ENCODE measurements around the gene RBMS1. TPM values are rescaled to one million over a fixed set of nuclear protein-coding genes. Genes with fewer than 3 reads are reported as not detected.

Gene RBMS1
- total RNA-seq, 2 experiments from 2014 or later, result 35.8 to 38.6 TPM

DNA sequence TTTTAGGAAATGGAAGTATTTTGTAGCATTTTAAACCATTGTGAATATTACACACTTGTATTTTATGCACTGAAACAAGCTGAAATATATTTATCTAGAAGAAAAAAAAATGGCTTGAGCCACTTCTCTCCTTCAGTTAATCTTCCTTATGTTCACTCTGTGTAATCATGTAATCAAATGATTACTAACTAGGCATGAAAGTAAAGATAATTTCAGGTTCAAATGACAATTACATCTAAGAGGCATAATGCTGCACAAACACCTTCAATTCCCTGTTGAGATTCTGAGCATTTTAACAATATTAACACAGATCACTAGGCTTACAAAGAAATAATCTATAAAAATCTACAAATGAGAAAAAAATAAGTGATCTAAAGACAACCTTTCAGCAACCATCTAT lies 173.9 kb downstream of the RBMS1 start:
- DNase-seq (no peak), ATAC-seq (no peak)
- TF ChIP-seq, protein P1, sequence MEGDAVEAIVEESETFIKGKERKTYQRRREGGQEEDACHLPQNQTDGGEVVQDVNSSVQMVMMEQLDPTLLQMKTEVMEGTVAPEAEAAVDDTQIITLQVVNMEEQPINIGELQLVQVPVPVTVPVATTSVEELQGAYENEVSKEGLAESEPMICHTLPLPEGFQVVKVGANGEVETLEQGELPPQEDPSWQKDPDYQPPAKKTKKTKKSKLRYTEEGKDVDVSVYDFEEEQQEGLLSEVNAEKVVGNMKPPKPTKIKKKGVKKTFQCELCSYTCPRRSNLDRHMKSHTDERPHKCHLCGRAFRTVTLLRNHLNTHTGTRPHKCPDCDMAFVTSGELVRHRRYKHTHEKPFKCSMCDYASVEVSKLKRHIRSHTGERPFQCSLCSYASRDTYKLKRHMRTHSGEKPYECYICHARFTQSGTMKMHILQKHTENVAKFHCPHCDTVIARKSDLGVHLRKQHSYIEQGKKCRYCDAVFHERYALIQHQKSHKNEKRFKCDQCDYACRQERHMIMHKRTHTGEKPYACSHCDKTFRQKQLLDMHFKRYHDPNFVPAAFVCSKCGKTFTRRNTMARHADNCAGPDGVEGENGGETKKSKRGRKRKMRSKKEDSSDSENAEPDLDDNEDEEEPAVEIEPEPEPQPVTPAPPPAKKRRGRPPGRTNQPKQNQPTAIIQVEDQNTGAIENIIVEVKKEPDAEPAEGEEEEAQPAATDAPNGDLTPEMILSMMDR (IDR thresholded peaks at IDR 0.05), result no peak
- CTCF ChIA-PET, result no interaction called here
- H3K4me3 Mint-ChIP-seq, result no peak overlapping the region
- H3K9me3 Mint-ChIP-seq, result no peaks in the 10 kb centered on the region
- H3K27me3 Mint-ChIP-seq, result no peaks in the 10 kb centered on the region
- peaks cover 59% of the 10 kb centered on the region for H3K4me1 Mint-ChIP-seq (ENCODE audit: low read depth)
- intact Hi-C loops (cut with micrococcal nuclease), result no loop called here
- POLR2A ChIA-PET, result no interaction called here
- H3K36me3 Mint-ChIP-seq (ENCODE audit: low read depth), result peaks cover 14% of the 10 kb centered on the region
- no peak overlapping the region for H3K27ac Mint-ChIP-seq

- ATAC-seq (no peak), DNase-seq (no peak)
- H3K36me3 Mint-ChIP-seq (ENCODE audit: low read depth), result peaks cover 15% of the 10 kb centered on the region
- H3K9me3 Mint-ChIP-seq, result no peaks in the 10 kb centered on the region
- H3K4me1 Mint-ChIP-seq (ENCODE audit: low read depth), result peaks cover 53% of the 10 kb centered on the region
- CTCF ChIA-PET, result interaction anchor here (1.7 kb wide), 1 partner anchor 66 kb away, joined by 8 read pairs; no protein-coding TSS in a partner anchor
- POLR2A ChIA-PET, result no interaction called here
- TF ChIP-seq, protein P1 (IDR thresholded peaks at IDR 0.05), result no peak
- H3K27me3 Mint-ChIP-seq, result no peaks in the 10 kb centered on the region
- intact Hi-C loops (cut with micrococcal nuclease), result no loop called here
- no peak overlapping the region for H3K27ac Mint-ChIP-seq
- no peak overlapping the region for H3K4me3 Mint-ChIP-seq
Measured at GRCh38 chr2:160318218-160318617, 175.4 kb downstream of the RBMS1 start.

GRCh38 chr2:160317181-160318099 lies 176.2 kb downstream of the RBMS1 start:
- H3K9me3 Mint-ChIP-seq, result no peaks in the 10 kb centered on the region
- peaks cover 17% of the 10 kb centered on the region for H3K36me3 Mint-ChIP-seq (ENCODE audit: low read depth)
- TF ChIP-seq, protein P1 (IDR thresholded peaks at IDR 0.05), result no peak
- DNase-seq (no peak), ATAC-seq (no peak)
- peaks cover 47% of the 10 kb centered on the region for H3K4me1 Mint-ChIP-seq (ENCODE audit: low read depth)
- intact Hi-C loops (cut with micrococcal nuclease), result no loop called here
- H3K27me3 Mint-ChIP-seq, result no peaks in the 10 kb centered on the region
- no peak overlapping the region for H3K4me3 Mint-ChIP-seq
- POLR2A ChIA-PET, result no interaction called here
- CTCF ChIA-PET, result interaction anchor here (1.0 to 1.7 kb wide), 3 partner anchors 12 to 65 kb away, joined by 3 to 8 read pairs (median 3); no protein-coding TSS in a partner anchor
- H3K27ac Mint-ChIP-seq, result no peak overlapping the region

DNA sequence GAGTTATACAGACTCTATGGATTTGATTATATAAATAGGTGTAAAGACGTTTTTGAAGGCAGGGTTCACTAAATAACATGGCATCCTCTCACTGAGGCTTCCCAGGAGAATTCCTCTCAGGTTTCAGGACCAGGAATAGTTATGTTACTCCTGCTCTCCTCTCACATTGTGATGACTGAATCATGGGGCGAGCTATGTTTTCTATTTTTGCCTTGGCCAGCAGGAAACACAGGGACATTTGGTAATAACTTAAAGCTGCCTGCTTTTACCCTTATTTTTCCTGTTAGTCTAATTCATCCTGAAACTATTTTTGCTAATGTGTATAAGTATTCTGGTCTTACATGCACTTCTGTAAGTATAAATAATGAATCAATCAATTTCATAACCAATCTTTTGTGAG lies 178.3 kb downstream of the RBMS1 start:
- Mint-ChIP-seq H3K9me3 (no peaks in the 10 kb centered on the region), H3K4me3 (no peak overlapping the region)

More for the DNA sequence above, 178.3 kb downstream of the RBMS1 start:
- no peak for ATAC-seq
- Mint-ChIP-seq H3K36me3 (ENCODE audit: low read depth) (peaks cover 21% of the 10 kb centered on the region), H3K27me3 (no peaks in the 10 kb centered on the region), H3K4me1 (ENCODE audit: low read depth) (peaks cover 29% of the 10 kb centered on the region), H3K27ac (no peak overlapping the region)
- TF ChIP-seq, protein P1 (IDR thresholded peaks at IDR 0.05), result no peak
- no peak for DNase-seq
- POLR2A ChIA-PET, result no interaction called here
- CTCF ChIA-PET, result interaction anchor here (1.4 kb wide), 1 partner anchor 9 kb away, joined by 5 read pairs; no protein-coding TSS in a partner anchor
- intact Hi-C loops (cut with micrococcal nuclease), result no loop called here

All from activated CD8-positive, alpha-beta T cell treated with anti-CD3 and anti-CD28 coated beads for 36 hours (primary cell).